Measurements from ENCODE around the gene SLC22A6.

DNA sequence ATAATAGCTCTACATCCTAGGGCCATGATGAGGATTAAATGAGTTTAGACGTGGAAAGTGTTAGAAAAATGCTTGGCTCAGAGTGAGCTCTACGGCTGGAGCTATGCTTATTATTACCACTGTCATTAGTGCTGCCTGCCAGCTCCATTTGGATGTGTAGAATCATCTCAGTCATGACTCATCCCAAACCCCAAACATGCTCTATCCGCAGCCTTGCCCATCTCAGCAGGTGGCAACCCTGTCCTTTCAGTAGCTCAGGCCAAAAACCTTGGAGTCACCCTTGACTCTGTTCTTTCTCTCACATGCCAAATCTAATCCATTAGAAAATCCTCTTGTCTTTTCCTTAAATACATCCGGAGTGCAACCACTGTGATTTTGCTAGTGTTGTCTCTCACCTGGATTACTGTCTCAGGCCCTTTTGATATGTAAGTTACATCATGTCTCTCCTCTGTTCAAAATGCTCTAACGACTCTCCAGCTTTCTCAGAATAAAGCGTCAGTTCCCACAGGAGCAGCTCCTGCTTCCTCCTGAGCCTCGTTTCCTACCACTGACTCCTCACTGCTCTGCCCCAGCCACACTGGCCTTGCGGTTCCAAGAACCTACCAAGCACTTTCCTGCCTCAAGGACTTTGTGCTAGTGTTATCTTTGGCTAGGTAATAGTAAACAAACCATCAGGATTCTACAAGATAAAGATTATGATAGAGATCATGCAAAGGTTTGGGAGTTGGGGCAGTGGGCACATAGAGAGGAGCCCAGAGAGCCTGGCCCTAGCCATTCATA is 53.1 kb downstream of the SLC22A6 start:
- TF ChIP-seq EP300 (IDR thresholded peaks at IDR 0.05) (no peak), CTCF (IDR thresholded peaks at IDR 0.05) (no peak), POLR2A (IDR thresholded peaks at IDR 0.05) (no peak), POLR2AphosphoS5 (IDR thresholded peaks at IDR 0.05) (no peak)
